Choroid plexus epithelial cell (primary cell): Measurements from ENCODE around the gene DSG1.

ENCODE experiments used
- DNase-seq: peaks from one replicate; pipeline ENCODE4 v3.0.0-alpha.2; 2010; ENCODE audit warnings: low read depth
- H3K4me3 ChIP-seq: 2 replicates; pipeline ENCODE4 v1.5.1; 2011; ENCODE audit warnings: low read depth, mild to moderate bottlenecking, control low read depth, low read length, moderate library complexity
- CTCF ChIP-seq: conservative IDR thresholded peaks from 2 replicates; pipeline ENCODE4 v1.5.1; 2011; ENCODE audit warnings: low read depth, mild to moderate bottlenecking, control low read depth, inconsistent platforms, low read length, moderate library complexity

Gene DSG1

GRCh38 chr18:31297248-31297647 is 20.7 kb upstream of the DSG1 start:
- H3K4me3 ChIP-seq = no peak overlapping the region
- no peak for TF ChIP-seq CTCF
- no peak for DNase-seq

- no peak for DNase-seq
Observed at GRCh38 chr18:31301201-31301655, 16.7 kb upstream of the DSG1 start.

GRCh38 chr18:31302991-31303390 is 15.0 kb upstream of the DSG1 start:
- DNase-seq = peak; percentile 33
- no peak for TF ChIP-seq CTCF

More at GRCh38 chr18:31301201-31301655, 16.7 kb upstream of the DSG1 start:
- no peak for TF ChIP-seq CTCF
- H3K4me3 ChIP-seq = no peak overlapping the region

GRCh38 chr18:31303771-31304170 is 14.2 kb upstream of the DSG1 start:
- no peak for TF ChIP-seq CTCF
- peak; percentile 43 for DNase-seq
- no peak overlapping the region for H3K4me3 ChIP-seq

More at GRCh38 chr18:31302991-31303390, 15.0 kb upstream of the DSG1 start:
- H3K4me3 ChIP-seq = no peak overlapping the region

- TF ChIP-seq CTCF = no peak
- H3K4me3 ChIP-seq = no peak overlapping the region
- no peak for DNase-seq
Observed at GRCh38 chr18:31309115-31309514, 8.8 kb upstream of the DSG1 start.

- TF ChIP-seq CTCF = no peak
- DNase-seq = no peak
- H3K4me3 ChIP-seq = no peak overlapping the region
Observed at GRCh38 chr18:31316974-31317373, 986 bp upstream of the DSG1 start.

GRCh38 chr18:31321719-31322118 is 3.8 kb downstream of the DSG1 start:
- H3K4me3 ChIP-seq = no peak overlapping the region
- TF ChIP-seq CTCF = no peak
- DNase-seq = no peak
